HK-2 (cell line): Measurements from ENCODE around the gene GALNT2.
A peak's percentile ranks its signal among the peaks of the same experiment; 100 is the strongest.

Source experiments
- DNase-seq: peaks from one replicate; pipeline ENCODE4 v3.0.0-alpha.2; 2018; ENCODE audit not compliant: unreplicated experiment

Gene GALNT2

DNA sequence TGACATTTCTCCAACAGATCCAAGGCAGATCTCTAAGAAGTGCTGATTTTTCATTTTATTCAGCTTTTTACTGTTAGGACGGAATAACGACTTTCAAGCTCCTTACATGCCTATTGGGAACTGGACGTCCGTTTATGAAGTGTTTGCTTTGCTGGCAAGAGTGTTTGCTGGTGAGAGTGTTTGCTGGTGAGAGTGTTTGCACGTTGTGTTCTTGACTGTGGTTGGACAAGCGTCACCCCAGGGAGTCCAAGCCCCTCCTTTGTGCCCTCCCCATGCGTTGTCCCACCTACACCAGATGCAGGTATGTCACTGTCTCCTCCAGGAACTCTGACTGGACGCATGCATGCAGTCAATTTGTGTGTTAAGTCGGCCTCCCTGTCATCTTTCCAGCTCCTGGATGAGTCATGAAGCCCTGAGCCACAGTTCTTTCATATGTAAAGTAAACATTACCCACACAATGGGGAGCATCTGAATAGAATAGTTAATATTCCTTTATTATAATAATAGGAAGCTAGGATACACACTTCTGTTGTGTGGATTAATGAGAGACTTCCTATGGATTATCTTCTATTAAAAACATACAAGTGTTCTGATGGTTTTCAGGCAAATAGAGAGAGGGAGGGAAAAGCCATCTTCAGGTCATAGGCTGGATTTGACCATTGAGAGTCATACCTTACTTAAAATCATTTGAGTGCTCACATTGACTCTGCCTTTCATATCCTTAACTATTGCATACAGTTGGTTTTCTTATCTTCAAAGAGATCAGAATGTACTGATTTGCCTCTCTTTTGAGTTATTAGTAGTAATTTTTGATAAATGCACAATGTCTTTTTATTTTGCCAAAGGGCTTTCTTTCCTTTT, 119.2 kb downstream of the GALNT2 start:
- peak; percentile 43 for DNase-seq

DNA sequence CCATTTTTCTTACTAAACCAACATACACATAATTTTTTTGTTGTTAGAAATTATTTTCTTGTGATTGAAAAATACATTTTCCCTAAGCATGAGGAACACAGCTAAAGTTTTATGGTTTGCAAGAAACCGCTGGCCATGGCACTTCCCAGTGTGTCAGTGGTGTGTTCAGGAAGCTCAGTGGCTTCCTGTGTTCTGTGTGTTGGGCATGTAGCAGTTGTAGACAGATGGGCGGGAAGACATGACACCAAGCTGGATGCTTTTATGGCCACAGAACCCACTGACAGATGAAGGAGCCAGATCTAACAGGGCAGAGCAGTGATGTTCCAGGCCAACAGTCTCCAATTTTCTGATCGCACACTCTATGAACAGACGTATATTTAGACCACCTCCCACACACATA, 119.8 kb downstream of the GALNT2 start:
- no peak for DNase-seq

DNA sequence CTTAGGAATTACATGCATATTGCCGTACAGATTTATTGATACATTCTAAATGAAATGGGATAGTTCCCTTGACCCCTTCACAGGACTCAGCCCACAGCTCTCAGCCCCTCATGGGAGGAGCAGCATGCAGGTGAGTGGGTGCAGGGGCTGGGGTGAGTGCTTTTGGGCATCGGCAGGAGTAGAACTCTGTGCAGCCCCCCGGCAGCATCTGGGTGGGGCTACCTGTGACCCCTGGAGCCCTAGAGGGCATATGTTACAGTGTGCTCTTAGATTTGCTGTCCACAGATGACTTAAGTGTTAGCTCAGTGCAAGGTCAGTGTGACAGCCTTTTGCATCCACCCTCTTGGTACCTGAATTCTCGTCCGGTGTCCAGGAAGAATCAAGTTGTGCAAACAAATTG, 120.3 kb downstream of the GALNT2 start:
- DNase-seq, result no peak

DNA sequence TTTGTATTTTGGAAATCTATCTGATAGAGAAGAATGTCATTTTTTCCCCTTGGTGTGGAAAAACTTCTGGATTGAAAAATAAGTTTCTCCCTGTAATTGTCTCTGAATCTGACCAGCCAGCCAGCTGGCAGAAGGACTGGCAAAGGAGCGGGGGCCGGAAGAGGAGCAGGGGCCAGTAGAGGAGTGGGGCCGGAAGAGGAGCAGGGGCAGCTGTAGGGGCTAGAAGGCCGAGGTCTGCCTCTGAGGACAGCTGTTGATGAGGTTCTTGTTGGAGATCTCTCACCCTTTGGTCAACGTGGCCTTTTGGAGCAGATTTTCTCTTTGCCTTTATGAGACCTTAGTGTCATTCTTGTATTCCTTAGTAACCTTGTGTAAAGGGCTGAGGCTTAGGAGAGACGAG, 121.8 kb downstream of the GALNT2 start:
- no peak for DNase-seq

DNA sequence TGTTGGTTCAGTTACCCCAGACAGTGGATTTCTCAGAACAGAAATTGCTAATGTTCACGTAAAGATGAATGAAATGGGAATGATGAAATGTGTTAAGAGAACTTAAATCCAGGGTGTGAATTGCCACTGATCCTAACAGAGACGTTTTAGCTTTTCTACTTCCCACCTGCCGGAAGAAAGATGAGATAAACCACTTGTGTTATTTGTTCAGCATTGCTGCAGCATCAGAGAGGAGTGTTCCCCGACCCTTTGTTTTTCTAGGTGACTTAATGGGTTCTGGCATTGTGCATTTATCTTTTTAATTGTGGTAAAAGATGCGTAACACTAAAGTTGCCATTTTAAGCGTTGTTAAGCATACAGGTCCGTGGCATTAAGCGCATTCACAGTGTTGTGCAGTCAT, 122.3 kb downstream of the GALNT2 start:
- DNase-seq, result no peak

DNA sequence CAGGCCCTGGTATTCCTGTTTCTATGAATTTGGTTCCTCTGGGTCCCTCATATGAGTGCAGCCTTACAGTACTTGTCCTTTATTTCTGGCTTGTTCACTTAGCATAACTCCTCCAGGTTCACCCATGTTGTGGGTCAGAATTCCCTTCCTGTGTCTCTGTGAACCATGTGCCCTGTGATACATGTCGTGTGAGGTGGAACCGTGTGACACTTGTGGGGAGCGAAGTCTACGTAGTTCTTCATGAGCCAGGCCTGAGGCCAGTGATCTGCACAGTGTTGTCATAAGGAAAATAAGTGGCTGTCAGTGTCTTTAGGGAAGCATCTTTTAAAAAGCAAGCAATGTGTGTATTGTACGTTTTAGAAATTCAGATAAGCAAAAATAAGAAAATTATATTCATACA, 122.8 kb downstream of the GALNT2 start:
- DNase-seq, result no peak

DNA sequence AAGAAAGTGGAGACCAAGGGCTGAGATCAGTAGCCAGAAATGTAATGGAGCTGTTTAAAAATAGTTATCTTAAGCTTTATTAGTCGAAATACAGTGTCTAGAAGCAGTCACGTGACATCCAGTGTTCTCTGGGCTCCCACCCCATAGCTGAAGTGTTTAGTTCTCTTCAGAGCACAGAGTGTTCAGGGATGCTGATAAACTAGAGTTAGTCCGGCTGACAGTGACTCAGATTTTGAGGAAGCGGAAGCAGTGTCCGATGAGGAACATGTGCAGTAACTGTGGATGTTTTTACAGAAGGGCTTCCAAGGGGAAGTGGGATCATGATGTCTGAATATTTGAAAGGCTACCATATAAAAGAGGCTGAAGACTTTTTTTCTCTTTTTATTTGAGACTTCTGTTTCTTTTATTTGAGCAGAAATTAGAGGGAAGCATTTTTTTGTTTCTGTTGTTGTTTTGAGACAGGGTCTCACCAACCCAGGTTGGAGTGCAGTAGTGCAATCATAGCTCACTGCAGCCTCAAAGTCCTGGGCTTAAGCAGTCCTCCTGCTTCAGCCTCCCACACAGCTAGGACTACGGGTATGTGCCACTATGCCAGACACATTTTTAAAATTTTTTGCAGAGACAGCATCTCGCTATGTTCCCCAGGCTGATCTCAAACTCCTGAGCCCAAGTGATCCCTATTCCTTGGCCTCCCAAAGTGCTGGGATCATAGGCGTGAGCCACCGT, 124.2 kb downstream of the GALNT2 start:
- no peak for DNase-seq

DNA sequence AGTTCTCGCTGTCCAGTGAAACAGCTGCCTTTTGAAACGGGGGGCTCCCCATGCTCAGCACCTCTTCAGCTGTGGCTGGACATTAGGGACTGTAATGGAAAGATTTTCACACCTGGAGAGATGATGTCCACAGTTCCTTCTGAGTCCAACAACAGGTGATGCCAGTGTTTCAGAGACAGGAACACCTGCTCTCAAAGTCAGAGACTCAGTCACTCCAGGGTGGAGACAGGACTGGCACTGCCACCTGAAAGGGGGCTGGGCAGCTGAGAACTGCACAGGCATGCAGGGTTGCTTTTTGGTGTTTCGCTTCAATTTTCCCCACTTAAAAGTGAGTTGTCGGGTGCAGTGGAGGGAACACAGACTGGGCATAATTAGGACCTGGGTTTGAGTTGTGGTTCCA, 124.8 kb downstream of the GALNT2 start:
- DNase-seq, result no peak

DNA sequence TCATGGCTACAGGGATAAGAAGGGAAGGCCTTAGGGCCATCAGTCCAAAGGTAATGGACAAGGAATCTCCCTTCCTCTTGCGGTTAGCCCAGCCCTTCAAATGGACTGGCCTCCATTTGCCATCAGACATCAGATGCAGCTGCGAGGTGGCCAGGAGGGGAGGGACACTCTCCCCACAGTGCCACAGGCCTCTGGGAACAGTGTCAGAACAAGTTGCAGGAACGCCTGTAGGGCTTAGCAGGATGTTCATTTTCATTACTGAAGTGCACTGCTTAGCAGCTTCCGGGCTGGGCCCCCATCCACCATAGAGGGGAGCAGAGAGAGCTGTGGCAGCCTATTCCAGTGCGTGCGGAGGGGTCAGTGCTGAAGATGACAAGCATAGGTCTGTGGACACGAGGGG, 127.5 kb downstream of the GALNT2 start:
- no peak for DNase-seq

DNA sequence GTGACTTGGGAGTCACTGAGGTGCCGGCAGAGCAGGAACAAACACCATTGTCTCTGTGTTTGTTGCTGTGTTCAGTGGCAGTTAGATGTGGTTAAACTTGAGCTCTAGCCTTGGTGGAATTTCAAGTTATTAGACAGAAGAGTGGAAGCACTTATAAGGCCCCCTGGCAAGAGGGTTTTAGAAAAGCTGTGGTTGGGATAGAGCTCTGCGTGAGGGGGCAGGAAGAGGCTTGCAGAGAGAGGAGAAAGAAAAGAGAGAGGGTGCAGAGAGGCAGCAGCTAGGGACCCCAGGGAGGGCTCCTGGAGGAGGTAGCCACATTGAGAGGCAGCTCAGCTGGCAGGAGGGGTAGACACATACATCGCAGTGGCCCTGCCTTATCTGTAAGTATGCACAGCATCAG, 128.2 kb downstream of the GALNT2 start:
- no peak for DNase-seq

DNA sequence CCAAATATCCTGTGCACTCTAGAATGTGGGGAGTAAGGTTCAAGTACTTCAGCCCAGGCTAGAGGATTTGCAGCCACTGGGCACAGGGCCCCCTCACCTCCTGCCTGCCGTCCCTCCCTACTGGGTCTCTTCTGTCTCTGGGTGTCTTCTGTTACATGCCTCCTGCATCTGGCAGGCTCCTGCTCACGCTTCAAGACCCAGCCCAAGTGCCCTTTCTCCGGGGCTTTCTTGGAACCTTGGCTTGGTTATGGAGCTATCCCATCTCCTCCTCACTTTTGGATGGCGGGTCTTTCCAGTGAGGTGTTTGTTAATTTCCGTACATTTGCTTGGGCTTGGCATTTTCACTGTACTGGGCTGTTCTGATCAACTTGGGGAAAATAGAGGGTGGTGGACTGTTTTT, 129.0 kb downstream of the GALNT2 start:
- no peak for DNase-seq

DNA sequence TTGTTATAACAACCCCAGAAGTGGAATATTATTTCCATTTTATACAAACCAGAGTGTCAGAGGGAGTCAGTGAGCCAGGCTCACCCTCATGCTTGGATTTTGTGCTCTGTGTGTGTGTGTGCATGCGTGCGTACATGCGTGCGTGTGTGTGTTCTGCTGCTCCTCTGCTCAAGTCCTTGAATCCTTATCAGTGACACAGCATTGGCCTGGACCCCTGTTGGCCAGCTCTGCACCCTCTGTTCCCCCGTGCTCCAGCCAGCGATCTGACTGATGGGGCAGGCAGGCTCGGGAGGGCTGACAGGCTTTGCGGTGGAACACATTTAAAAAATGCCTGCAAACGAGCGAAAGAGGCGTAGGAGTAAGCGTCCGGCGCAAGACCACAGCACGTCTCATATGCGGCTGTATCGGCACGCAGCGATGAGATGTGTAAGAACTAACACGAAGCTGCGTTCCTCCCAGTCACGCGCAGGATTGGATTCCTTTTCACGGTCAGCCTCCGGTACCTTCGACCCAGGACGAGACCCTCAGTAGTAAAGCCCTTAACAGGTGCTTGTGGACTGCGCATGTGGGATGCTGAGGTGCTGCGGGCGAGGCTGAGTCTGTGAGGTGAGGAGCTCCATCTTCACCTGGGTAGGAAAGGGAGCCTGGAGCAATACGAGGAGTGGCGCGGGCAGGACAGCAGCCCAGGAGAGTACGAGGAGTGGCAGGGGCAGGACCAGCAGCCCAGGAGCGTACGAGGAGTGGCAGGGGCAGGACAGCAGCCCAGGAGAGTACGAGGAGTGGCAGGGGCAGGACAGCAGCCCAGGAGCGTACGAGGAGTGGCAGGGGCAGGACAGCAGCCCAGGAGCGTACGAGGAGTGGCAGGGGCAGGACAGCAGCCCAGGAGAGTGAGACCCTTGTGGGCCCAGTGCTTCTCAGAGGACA, 130.9 kb downstream of the GALNT2 start:
- DNase-seq, result no peak

DNA sequence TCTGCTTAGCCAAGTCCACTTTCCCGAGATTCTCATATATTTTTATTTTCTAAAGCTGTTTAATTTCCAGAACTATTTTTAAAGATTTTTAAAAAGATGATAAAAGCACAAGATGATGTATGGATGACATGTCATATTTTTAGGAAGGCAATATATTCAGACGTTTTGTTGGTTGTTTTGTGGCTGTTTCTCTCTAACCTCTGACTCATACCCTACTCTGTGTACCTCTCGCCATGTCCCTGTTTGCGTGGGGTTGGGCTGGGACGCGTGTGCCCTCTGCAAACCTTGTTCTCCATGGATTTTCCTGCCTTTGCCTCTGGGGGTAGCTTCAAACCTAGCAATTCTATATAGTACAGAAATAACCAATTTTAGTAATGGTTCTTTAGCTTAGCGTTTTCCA, 132.0 kb downstream of the GALNT2 start:
- no peak for DNase-seq

DNA sequence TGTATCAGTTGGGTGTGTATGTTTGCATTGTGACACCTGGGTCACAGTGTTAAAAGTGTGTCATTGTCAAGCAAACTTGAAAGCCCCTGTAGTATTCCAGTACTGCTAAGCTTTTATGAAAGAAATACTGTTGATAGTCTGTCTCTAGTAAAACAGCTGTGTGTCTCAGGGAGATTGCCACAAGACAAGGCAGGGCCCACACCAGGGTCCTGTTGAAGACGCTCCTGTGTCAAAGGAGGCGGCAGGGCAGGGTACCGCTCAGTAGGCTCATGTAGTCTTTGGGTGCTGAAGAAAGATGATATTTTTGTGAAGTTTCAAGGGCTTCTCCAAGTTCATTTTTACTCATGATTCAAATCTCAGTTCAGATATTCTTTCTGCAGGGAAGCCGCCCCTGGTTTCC, 132.5 kb downstream of the GALNT2 start:
- DNase-seq, result no peak

DNA sequence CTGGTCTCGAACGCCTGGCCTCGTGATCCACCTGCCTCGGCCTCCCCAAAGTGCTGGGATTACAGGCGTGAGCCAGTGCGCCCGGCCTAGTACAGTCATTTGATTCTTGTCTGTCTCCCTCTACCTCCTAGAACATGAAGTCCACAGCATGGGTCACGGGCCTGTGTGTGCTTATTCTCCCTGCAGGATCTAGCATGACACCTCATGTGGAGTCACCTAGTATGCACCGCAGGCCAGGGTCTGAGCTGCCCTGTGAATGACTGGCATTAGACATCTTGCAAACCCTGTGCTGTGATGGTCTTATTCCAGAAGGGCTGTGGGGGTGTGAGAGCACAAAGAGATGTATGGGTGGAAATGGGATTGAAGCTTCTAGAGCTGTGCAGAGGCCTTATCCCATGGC, 133.2 kb downstream of the GALNT2 start:
- DNase-seq, result no peak

DNA sequence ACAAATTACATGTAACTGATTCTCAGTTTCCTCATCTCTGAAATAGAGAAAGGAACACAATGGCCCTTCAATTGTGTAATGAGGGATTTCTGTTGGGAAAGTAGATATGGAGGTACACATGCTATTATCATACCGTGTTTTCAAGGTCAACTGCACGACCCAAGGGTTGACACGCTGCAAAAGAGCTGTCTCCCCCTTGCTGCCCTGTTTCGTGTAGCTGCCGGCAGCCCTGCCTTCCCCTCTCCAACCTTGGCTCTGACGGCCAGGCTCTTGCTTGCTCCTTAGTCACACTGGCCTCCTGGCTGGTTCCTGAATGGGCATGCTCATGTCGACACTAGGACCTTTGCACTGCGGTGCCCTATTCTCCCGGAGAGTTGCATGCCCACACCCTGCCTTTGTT, 134.4 kb downstream of the GALNT2 start:
- DNase-seq, result no peak

DNA sequence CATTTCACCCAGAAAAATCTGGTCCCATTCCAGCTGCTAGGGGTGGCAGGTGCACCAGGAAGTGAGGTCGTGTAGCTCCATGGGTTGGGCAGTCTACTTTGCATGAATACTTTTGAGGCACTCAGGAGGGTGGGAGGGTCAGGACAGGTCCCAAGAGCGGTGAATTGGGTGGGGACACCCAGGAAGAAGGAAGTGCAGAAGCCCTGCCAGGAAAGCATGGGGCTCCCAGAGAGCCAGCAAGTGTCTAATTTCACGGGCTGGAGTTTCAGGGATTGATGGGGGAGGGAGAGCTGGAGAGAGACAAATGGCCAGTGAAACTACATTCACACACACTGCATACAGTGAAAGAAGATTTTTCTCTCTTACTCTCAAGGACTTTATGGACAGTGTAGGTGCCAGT, 137.8 kb downstream of the GALNT2 start:
- no peak for DNase-seq

DNA sequence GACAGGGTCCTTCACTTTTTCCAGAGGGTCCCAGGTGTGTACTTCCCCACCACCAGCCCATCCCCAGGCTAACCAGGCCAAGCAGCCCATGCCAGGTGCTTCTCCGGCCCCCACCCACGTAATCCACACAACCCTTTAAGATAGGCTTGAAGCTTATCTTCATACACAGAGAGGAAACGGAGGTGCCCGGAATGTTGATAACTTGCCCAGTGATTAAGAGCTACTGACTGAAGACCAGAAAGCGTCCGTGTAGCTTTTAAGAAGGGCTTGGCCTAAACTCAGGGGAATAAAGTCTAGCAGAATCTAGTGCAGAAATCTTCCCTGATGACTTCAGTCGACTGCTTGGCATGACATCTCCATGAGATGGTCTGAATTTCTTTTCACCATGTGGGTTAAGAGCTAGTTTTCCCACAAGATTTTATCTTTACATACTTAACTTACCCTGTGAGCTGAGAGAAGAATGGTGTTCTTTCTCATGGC, 138.7 kb downstream of the GALNT2 start:
- no peak for DNase-seq

DNA sequence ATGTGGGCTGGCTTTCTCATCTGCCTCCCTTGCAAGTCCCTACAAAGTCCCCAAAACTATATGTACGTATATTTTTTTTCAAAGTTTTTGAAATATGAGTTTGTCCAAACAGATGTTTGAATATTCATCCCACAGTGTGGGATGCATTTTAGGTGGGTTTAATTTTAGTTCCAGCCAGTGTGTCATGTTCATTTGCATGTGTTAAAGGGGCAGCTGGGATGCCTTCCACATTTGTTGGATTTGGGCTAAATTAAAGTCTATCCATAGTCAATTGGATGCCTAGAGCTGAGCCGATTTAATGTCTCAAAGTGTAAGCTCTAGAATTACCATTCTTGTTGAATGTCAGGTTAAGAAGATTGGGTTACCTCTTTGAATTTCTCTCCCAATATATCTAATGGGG, 139.2 kb downstream of the GALNT2 start:
- DNase-seq, result no peak

DNA sequence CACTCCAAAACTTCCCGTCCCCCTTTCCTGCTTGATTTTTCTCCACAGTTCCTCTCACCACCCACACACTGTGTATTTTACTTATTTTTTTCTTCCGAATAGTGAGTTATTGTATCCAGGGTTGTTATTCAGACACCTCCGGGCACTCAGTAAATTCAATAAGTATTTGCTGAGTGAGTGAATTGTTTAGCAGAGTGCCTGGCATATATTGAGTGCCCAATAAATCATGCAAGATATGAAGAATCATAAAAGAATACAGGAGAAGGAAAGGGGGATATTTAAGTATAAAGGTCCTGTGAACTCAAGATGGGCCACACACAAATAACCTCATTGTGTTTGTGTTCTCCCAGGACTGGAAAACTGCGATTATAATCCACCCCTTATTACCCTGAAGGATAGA, 139.9 kb downstream of the GALNT2 start:
- no peak for DNase-seq

DNA sequence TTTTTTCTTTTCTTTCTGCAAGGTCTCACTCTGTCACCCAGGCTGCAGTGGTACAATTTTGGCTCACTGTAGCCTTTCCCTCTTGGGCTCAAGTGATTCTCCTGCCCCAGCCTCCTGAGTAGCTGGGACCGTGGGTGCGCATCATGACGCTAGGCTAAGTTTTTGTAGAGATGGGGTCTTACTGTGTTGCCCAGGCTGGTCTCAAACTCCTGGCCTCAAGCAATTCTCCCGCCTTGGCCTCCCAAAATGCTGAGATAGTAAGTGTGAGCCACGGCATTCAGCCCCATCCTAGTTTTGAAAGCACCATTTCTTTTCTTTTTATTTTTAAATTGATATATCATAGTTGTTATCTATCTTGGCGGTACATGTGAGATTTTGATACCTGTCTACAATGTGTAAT, 140.6 kb downstream of the GALNT2 start:
- DNase-seq, result no peak

DNA sequence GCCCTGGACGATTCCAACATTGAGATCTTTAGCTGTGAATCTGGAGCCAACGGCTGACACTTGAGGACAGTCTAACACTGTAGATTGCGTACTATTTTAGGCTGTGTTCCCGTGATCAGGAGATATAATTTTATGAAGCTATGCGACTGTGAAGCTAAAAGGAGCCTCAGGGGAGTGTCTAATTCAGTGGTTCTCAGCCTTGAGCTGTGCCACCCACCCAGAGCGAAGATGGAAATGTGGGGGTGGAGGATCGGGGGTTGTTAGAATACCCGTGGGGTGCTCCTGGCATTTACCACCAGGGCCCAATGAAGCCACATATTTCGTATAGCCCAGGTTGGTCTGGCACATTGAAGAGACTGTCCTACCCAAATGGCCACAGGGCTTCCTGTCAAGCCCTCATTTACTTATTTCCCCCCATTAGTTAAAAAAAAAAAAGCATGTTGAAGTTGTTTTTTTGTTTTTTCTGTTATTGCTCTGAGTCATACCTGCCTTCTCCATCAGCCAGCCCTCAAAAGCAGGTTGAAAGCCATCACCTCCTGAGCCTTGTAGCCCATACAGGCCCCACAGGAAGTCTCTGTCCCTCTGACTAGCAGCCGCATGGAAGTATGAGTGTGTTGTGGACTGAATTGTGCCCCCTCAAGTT, 141.7 kb downstream of the GALNT2 start:
- no peak for DNase-seq
